Osteoblast (primary cell): Measurements from ENCODE around the gene VCL. TPM values are rescaled to one million over a fixed set of nuclear protein-coding genes. Genes with fewer than 3 reads are reported as not detected.

Source experiments
- DNase-seq: peaks from one replicate; pipeline ENCODE4 v3.0.0; 2011; ENCODE audit warnings: low spot score, mixed read lengths; ENCODE audit not compliant: insufficient read length; ENCODE audit errors: missing footprints
- H2AFZ ChIP-seq: 2 replicates; pipeline ENCODE4 v1.6.0; 2011; ENCODE audit warnings: mild to moderate bottlenecking, low read length
- H3K27ac ChIP-seq: 2 replicates; pipeline ENCODE4 v1.5.1; 2011; ENCODE audit warnings: mild to moderate bottlenecking, low read depth, low read length, moderate library complexity
- H3K27me3 ChIP-seq: 2 replicates; pipeline ENCODE4 v1.6.0; 2012; ENCODE audit warnings: mild to moderate bottlenecking, control low read depth, inconsistent platforms, low read length, moderate library complexity; ENCODE audit not compliant: insufficient read depth
- H3K36me3 ChIP-seq: 2 replicates; pipeline ENCODE4 v1.5.1; 2011; ENCODE audit warnings: mild to moderate bottlenecking, low read length, control low read depth, moderate library complexity; ENCODE audit not compliant: insufficient read depth
- H3K4me1 ChIP-seq: 2 replicates; pipeline ENCODE4 v1.5.1; 2011; ENCODE audit warnings: mild to moderate bottlenecking, low read length, control low read depth, moderate library complexity; ENCODE audit not compliant: insufficient read depth
- H3K4me2 ChIP-seq: 2 replicates; pipeline ENCODE4 v1.6.0; 2011; ENCODE audit warnings: mild to moderate bottlenecking, low read length; ENCODE audit not compliant: insufficient read depth
- H3K4me3 ChIP-seq: fragments of 200-600 bp; sonication (generic); 3 replicates; pipeline ENCODE4 v1.5.1; 2012; ENCODE audit warnings: mild to moderate bottlenecking, low read length, inconsistent platforms; ENCODE audit not compliant: insufficient read depth
- H3K79me2 ChIP-seq: 2 replicates; pipeline ENCODE4 v1.6.0; 2012; ENCODE audit warnings: mild to moderate bottlenecking, low read length, control low read depth, inconsistent platforms; ENCODE audit not compliant: insufficient read depth
- H3K9me3 ChIP-seq: 2 replicates; pipeline ENCODE4 v1.5.1; 2011; ENCODE audit warnings: low read depth, low read length, control low read depth
- H4K20me1 ChIP-seq: 2 replicates; pipeline ENCODE4 v1.6.0; 2012; ENCODE audit warnings: mild to moderate bottlenecking, low read length, control low read depth; ENCODE audit not compliant: insufficient read depth
- total RNA-seq: library from RNA; depleted of rRNA; stranded (reverse); fragments of >200 nt; gene quantifications from 2 replicates; pipeline ENCODE4 v1.2.3, GENCODE V29; 2012
- TF ChIP-seq, protein P1 (sequence below): IDR thresholded peaks from 2 replicates; pipeline ENCODE4 v1.5.1; 2011; ENCODE audit warnings: mild to moderate bottlenecking, low read depth, low read length, moderate library complexity; ENCODE audit errors: extremely low read depth

The VCL gene
- total RNA-seq, 1 donor = 201 TPM

DNA sequence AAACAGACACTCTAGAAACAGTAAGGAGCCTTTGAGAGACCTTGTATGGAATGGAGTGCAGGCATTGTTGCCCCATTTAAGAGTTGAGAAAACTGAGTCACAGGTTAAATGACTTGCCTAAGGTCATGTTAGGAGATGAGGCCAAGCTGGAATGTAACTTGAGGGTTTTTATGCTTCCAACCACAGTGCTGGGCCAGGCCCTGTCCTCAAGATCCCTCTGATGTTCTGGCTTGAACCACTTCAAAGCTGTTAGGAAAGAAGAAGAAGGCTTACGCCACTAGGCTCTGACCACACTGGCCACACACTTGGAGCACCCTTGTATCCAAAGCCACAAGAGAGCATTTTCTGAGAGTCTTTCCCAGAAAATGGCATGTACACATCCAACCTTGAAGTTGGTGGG is 44.3 kb upstream of the VCL start:
- H3K9me3 ChIP-seq = no peaks in the 10 kb centered on the region
- no peak overlapping the region for H3K27ac ChIP-seq
- no peak overlapping the region for H3K4me3 ChIP-seq
- no peak for DNase-seq
- peaks cover 13% of the 10 kb centered on the region for H3K4me1 ChIP-seq
- no peaks in the 10 kb centered on the region for H4K20me1 ChIP-seq
- no peak overlapping the region for H2AFZ ChIP-seq
- H3K27me3 ChIP-seq = no peaks in the 10 kb centered on the region
- TF ChIP-seq, protein P1, sequence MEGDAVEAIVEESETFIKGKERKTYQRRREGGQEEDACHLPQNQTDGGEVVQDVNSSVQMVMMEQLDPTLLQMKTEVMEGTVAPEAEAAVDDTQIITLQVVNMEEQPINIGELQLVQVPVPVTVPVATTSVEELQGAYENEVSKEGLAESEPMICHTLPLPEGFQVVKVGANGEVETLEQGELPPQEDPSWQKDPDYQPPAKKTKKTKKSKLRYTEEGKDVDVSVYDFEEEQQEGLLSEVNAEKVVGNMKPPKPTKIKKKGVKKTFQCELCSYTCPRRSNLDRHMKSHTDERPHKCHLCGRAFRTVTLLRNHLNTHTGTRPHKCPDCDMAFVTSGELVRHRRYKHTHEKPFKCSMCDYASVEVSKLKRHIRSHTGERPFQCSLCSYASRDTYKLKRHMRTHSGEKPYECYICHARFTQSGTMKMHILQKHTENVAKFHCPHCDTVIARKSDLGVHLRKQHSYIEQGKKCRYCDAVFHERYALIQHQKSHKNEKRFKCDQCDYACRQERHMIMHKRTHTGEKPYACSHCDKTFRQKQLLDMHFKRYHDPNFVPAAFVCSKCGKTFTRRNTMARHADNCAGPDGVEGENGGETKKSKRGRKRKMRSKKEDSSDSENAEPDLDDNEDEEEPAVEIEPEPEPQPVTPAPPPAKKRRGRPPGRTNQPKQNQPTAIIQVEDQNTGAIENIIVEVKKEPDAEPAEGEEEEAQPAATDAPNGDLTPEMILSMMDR = no peak
- H3K36me3 ChIP-seq = no peaks in the 10 kb centered on the region
- no peak overlapping the region for H3K4me2 ChIP-seq
- H3K79me2 ChIP-seq = no peaks in the 10 kb centered on the region

DNA sequence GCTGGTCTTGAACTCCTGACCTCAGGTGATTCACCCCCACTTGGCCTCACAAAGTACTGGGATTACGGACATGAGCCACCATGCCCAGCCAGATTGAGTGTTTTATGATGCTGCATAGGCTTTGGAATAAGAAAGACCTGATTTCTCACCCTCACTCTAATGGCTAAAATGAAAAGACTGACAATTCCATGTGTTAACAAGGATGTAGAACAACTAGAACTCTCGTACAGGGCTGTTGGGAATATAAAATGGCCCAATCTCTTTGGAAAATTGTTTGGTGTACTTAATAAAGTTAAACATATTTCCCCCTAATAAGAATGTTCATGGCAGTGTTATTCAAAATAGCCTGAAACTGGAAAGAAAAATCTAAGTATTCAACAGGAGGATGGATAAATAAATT is 43.2 kb upstream of the VCL start:
- H3K4me3 ChIP-seq = no peak overlapping the region
- H3K79me2 ChIP-seq = no peaks in the 10 kb centered on the region
- no peaks in the 10 kb centered on the region for H3K9me3 ChIP-seq
- H3K36me3 ChIP-seq = no peaks in the 10 kb centered on the region
- H4K20me1 ChIP-seq = no peaks in the 10 kb centered on the region
- no peak overlapping the region for H3K4me2 ChIP-seq
- TF ChIP-seq, protein P1 = no peak
- H3K27ac ChIP-seq = no peak overlapping the region
- H2AFZ ChIP-seq = no peak overlapping the region
- no peaks in the 10 kb centered on the region for H3K27me3 ChIP-seq
- peaks cover 20% of the 10 kb centered on the region for H3K4me1 ChIP-seq
- no peak for DNase-seq

DNA sequence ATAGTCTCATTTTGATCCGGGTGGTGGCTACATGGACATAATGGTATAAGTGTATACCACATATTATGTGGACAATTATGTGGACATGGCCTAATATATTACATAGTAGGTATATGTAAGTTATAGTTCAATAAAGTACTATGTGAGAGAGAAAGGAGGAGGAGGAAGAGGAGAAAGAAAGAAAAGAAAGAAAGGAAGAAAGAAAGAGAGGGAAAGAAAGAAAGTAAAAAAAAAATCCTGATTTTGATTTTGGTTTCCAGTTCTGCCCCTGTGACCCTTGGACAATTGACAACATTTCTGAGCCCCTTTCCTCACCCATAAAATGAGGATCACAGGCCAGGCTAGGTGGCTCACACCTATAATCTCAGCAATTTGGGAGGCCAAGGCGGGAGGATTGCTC is 42.2 kb upstream of the VCL start:
- Histone ChIP-seq H3K9me3 (no peaks in the 10 kb centered on the region), H2AFZ (no peak overlapping the region), H3K4me2 (no peak overlapping the region), H3K4me1 (peaks cover 29% of the 10 kb centered on the region), H3K4me3 (no peak overlapping the region), H4K20me1 (no peaks in the 10 kb centered on the region), H3K27ac (no peak overlapping the region), H3K36me3 (no peaks in the 10 kb centered on the region), H3K79me2 (no peaks in the 10 kb centered on the region), H3K27me3 (no peaks in the 10 kb centered on the region)
- TF ChIP-seq, protein P1 = no peak
- DNase-seq = no peak

DNA sequence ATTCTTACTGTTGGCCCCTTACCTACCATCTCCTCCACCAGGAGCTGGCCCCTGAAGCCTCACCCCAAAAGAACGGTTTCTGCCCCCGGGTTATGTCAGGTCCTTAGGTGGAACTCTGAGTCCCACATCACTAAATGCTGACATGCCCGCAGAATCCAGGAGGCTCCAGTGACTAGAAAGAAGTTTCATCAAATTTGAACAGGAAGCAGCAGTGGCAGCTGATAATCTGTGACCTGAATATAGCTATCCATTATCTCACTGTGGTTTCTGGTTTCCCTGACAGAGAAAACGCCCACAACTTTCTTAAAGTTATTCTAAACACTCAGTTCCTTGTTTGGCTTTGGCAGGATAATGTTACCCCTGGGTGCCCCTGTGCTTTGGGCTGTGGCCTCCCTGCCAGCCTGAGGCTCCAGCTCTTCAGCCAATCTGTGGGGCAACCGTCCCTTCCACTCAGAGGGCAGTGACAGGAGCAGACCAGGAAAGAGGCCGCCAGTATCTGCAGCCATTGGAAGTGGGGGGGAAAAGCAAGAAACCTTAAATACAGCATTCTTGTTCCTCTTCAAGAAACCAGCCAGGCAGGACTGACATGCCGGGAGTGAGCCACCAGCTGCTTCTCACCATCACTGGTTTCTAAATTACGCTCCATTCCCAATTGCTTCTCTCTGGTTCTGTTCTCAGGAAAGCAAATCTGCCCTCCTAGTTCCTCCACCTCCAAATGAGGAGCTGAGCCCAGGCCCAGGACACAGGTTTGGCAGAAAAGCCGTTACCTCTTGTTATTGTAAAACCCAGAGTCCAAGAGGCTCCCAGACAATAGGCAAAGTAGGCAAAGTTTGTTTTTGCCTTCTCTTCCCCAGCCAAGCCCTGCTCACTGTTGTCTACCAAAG is 41.2 kb upstream of the VCL start:
- no peaks in the 10 kb centered on the region for H3K79me2 ChIP-seq
- peaks cover 29% of the 10 kb centered on the region for H3K4me1 ChIP-seq
- H3K27me3 ChIP-seq = no peaks in the 10 kb centered on the region
- H3K36me3 ChIP-seq = no peaks in the 10 kb centered on the region
- peak overlapping the region; percentile 20 for H3K4me3 ChIP-seq
- no peaks in the 10 kb centered on the region for H4K20me1 ChIP-seq
- H3K27ac ChIP-seq = peak overlapping the region; percentile 36
- peak overlapping the region; percentile 37 for H3K4me2 ChIP-seq
- TF ChIP-seq, protein P1 = no peak
- no peaks in the 10 kb centered on the region for H3K9me3 ChIP-seq
- peak; percentile 83 for DNase-seq
- H2AFZ ChIP-seq = peak overlapping the region; percentile 58
